Astrocyte of the spinal cord (primary cell): ENCODE measurements around the gene FOXC1.

ENCODE experiments used
- DNase-seq: peaks from one replicate; pipeline ENCODE4 v3.0.0; 2011; ENCODE audit warnings: low read depth, low spot score
- H3K4me3 ChIP-seq: 2 replicates; pipeline ENCODE4 v1.5.1; 2011; ENCODE audit warnings: low read depth, mild to moderate bottlenecking, low read length, moderate library complexity
- in situ Hi-C: cut with HindIII; loops from 2 replicates; pipeline ENCODE4 v1.10.0; 2017; ENCODE audit warnings: low sequenced_read_pairs
- TF ChIP-seq, protein P1 (sequence below): IDR thresholded peaks from 2 replicates; pipeline ENCODE4 v1.5.1; 2012; ENCODE audit warnings: low read depth, mild to moderate bottlenecking, low read length, inconsistent platforms

FOXC1 gene

DNA sequence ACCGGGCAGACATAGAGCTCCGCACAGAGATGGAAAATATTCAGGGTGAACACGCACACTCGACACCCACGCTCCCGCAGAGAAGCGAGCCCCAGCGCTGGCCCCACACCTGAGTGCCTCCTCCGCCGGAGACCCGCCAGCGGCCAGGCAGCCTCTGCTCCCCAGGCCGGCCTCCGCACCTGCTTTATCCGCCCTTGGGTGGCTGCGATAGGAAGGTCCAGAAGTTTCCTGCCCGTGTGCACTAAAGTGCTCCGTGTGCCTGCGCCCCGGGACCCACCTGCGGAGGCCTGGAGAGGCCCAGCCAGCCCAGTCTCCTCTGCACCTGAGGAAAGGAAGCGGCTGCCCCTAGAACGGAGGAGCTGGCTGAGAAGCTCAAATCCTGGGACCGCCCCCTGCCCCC is 10.8 kb upstream of the FOXC1 start:
- no peak overlapping the region for H3K4me3 ChIP-seq
- in situ Hi-C loops = no loop called here
- TF ChIP-seq, protein P1, sequence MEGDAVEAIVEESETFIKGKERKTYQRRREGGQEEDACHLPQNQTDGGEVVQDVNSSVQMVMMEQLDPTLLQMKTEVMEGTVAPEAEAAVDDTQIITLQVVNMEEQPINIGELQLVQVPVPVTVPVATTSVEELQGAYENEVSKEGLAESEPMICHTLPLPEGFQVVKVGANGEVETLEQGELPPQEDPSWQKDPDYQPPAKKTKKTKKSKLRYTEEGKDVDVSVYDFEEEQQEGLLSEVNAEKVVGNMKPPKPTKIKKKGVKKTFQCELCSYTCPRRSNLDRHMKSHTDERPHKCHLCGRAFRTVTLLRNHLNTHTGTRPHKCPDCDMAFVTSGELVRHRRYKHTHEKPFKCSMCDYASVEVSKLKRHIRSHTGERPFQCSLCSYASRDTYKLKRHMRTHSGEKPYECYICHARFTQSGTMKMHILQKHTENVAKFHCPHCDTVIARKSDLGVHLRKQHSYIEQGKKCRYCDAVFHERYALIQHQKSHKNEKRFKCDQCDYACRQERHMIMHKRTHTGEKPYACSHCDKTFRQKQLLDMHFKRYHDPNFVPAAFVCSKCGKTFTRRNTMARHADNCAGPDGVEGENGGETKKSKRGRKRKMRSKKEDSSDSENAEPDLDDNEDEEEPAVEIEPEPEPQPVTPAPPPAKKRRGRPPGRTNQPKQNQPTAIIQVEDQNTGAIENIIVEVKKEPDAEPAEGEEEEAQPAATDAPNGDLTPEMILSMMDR = no peak
- DNase-seq = no peak

DNA sequence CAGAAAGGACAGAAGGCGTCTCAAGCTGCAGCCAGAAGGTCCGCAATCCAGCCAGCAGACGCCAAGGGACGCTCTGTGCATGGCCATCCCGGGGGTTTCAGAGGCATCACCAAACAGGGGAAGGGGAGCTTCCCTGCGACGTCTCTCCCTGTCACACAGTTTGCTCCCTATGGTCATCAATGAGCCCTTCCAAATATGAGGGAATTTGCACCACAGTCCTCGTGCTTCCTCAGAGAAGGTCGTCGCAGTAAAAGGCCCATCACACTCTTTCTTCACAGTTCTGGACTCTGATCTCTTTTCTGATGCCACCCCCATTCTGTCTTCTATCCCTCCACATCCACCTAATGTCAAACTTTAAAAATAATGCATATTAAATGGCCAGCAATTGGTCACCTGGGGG is 10.2 kb upstream of the FOXC1 start:
- H3K4me3 ChIP-seq = no peak overlapping the region
- DNase-seq = no peak
- in situ Hi-C loops = no loop called here
- TF ChIP-seq, protein P1 = no peak

DNA sequence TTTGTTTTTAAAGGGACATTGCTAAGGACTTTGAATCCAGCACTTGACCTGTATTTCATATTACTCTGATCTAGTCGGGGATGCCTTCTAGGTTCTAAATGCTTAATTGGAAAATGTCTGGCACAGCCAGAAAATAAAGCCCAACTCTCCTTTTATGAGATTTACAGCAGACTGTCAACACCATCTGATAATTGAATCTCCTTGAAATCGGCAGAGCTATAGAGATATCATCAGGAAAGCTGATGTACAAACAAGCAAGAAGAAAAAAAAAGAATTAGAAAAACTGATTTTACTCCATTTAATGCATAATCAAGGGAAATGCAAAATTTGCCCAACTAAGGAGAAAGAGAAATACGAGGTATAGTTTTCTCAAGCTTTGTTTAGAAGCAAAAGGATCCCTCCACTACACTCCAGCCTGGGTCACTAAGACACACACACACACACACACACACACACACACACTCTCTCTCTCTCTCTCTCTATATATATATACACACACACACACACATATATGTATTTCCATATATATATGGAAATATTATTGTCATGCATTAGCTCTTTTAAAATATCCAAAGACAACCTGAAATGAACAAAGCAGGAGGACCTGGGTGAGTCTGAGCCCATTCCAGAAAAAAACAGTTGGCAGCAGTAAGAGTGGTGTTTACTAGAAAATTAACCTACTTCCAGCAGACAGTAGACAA is 9.5 kb upstream of the FOXC1 start:
- no peak overlapping the region for H3K4me3 ChIP-seq
- TF ChIP-seq, protein P1 = no peak
- DNase-seq = no peak
- in situ Hi-C loops = no loop called here

DNA sequence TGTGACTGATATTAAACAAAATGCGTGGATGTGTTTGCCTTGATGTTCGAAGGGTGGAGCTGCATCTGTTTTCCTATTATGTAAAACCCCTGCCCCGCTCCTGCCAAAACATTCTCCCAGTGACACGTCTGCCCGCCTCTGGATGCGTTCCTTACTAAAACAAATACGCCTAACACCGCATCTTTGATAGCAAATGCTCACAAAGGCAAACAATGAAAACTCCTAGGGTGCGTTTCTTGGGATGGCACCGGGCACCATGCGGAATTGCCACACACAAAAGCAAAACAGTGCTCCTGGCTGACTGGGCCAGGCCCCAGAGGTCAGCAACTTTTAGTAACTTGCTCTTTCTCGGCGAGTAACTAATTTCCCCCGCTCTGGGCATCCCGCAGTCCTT is 9.0 kb upstream of the FOXC1 start:
- H3K4me3 ChIP-seq = no peak overlapping the region
- TF ChIP-seq, protein P1 = no peak
- in situ Hi-C loops = no loop called here

DNA sequence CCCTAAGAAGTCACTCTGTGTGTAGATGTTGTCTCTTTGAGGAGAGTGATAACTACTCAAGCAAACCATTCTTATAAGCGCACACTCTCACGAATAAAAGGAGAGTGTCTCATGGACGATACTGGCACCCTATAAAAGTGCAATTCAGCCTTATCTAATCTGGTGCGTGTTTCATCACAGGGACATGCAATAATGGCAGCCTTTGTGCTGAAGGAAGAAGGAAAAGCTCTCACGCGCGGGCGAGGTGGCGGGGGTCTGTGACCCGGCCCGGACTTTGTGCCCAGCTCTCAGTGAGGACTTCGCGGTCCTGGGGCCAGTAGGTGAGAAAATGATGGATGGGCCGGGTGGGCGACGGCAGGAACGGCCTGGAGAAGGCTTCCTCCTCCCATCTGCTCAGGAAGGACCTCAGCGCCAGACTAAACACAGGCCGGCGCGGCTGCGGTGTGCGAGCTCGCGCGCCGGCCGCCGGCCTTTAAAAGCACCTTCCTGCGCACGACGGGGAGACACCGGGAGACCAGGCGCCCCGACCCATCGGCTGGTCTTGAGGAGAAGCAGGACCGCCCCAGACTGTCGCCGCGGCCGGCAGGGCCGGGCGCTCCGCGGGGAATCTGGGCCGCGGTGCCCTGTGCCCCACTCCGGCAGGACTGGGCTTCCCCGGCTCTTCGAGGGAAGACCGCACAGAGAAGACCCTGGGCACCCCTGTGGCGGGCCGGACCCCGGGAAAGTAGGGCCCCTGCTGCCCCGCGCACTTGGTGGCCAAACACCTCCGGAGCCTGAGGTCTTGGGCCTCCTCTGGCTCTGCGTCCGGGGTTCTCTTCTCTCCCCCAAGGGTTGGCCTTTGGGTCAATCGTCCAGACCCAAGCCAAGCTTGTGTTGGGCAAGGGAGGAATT is 8.3 kb upstream of the FOXC1 start:
- in situ Hi-C loops = no loop called here
- TF ChIP-seq, protein P1 = no peak
- no peak overlapping the region for H3K4me3 ChIP-seq
- no peak for DNase-seq

More for the DNA sequence above, 9.0 kb upstream of the FOXC1 start:
- no peak for DNase-seq

DNA sequence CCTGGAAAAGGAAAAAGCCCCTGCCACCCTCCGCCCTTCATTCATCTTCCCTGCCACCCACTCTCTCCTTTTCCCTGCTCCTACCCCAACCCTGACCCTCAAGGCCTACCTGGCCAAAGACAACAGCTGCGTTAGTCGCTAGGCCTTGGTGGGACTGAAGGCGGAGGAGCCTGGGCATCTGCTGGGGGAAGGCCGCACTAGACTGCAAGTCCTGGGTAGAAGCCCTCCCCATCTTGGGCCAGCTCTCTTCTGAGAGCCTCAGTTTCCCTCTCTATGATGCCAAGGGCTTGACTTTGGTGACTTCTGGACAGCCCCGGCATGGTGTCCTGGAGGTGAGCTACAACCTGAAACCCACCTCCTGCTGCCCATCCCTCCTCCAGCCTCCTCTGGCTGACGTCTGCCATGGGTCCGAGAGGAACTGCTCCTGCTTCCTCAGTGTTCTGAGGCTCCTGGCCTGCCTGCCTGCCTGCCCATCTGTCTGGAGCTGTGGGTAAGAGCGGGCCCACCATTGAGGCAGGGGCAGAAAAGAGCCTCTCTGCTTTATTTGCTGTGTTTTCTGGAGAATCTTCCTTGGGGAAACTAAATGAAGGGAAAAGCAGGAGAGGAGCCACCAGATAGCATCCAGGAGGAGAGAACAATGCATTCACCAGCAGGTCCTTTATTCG is 7.5 kb upstream of the FOXC1 start:
- H3K4me3 ChIP-seq = no peak overlapping the region
- in situ Hi-C loops = no loop called here
- TF ChIP-seq, protein P1 = no peak
- no peak for DNase-seq
